ENCODE measurements around the gene FPGT.

FPGT gene

DNA sequence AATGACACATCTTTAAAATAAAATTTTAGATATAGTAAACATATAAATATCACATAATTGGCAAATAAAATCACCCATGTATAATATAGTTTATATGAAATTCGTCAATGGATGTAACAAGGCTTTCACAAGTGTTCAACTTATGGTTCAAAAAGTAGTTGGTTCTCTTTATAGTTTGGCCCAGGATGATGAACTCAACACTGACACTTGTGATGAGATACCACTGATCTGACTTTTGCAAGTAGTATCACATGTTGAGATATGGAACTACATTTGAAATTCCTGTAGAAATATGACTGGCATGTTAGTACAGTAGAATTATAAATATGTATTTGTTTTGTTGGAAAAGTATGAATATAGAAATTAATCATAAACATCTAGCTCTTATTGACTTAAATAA, 39.0 kb downstream of the FPGT start:
- Histone ChIP-seq H3K4me2 (ENCODE audit: low read depth, low read length, poor library complexity, severe bottlenecking) (no peak overlapping the region), H3K36me3 (ENCODE audit: insufficient read depth, low read length) (no peaks in the 10 kb centered on the region), H3F3A (ENCODE audit: low read depth) (no peaks in the 10 kb centered on the region), H3K79me2 (ENCODE audit: insufficient read depth, low read length) (no peaks in the 10 kb centered on the region), H3K4me1 (ENCODE audit: insufficient read depth, low read length, poor library complexity, severe bottlenecking) (no peaks in the 10 kb centered on the region), H3K4me3 (ENCODE audit: low read length, poor library complexity, severe bottlenecking) (no peak overlapping the region), H3K9me3 (ENCODE audit: insufficient read depth, low read depth, low read length) (no peaks in the 10 kb centered on the region), H3K9ac (ENCODE audit: low read depth, low read length, poor library complexity, severe bottlenecking) (no peak overlapping the region), H4K20me1 (ENCODE audit: insufficient read depth, low read length, poor library complexity, severe bottlenecking) (no peaks in the 10 kb centered on the region), H3K27me3 (ENCODE audit: insufficient read depth, low read length, poor library complexity, severe bottlenecking) (no peaks in the 10 kb centered on the region), H3K9me2 (replicated peaks; ENCODE audit: low read depth, low read length) (no peaks in the 10 kb centered on the region), H2AFZ (ENCODE audit: low read length) (no peak overlapping the region)
- no peak for TF ChIP-seq EZH2phosphoT487 (IDR thresholded peaks at IDR 0.05; ENCODE audit: borderline replicate concordance)
- TF ChIP-seq, protein P1, sequence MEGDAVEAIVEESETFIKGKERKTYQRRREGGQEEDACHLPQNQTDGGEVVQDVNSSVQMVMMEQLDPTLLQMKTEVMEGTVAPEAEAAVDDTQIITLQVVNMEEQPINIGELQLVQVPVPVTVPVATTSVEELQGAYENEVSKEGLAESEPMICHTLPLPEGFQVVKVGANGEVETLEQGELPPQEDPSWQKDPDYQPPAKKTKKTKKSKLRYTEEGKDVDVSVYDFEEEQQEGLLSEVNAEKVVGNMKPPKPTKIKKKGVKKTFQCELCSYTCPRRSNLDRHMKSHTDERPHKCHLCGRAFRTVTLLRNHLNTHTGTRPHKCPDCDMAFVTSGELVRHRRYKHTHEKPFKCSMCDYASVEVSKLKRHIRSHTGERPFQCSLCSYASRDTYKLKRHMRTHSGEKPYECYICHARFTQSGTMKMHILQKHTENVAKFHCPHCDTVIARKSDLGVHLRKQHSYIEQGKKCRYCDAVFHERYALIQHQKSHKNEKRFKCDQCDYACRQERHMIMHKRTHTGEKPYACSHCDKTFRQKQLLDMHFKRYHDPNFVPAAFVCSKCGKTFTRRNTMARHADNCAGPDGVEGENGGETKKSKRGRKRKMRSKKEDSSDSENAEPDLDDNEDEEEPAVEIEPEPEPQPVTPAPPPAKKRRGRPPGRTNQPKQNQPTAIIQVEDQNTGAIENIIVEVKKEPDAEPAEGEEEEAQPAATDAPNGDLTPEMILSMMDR (conservative IDR thresholded peaks at IDR 0.05; ENCODE audit: low read length) = no peak

DNA sequence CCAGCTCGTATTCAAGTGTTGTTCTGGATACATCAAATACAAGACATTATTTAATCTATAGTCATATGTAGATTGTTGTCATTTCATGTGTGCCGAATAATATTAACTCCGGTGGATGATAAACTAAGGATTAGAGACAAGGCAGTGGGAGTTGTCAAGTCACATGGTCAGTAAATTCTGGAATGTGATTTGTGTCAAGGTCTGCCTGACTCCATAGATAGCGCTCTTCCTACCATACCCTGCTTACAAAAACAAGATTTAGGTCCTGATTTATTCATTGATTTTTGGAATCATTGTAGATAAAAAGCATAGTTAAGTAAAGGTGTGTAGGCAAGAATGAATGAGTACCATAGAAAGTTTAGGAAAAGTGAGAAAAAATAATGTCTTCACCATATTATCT, 39.7 kb downstream of the FPGT start:
- Histone ChIP-seq H3K79me2 (ENCODE audit: insufficient read depth, low read length) (no peaks in the 10 kb centered on the region), H2AFZ (ENCODE audit: low read length) (no peak overlapping the region), H3K27me3 (ENCODE audit: insufficient read depth, low read length, poor library complexity, severe bottlenecking) (no peaks in the 10 kb centered on the region), H3K9me3 (ENCODE audit: insufficient read depth, low read depth, low read length) (no peaks in the 10 kb centered on the region), H4K20me1 (ENCODE audit: insufficient read depth, low read length, poor library complexity, severe bottlenecking) (no peaks in the 10 kb centered on the region), H3K4me2 (ENCODE audit: low read depth, low read length, poor library complexity, severe bottlenecking) (no peak overlapping the region), H3K9me2 (replicated peaks; ENCODE audit: low read depth, low read length) (no peaks in the 10 kb centered on the region), H3K9ac (ENCODE audit: low read depth, low read length, poor library complexity, severe bottlenecking) (no peak overlapping the region), H3K4me3 (ENCODE audit: low read length, poor library complexity, severe bottlenecking) (no peak overlapping the region), H3F3A (ENCODE audit: low read depth) (no peaks in the 10 kb centered on the region), H3K4me1 (ENCODE audit: insufficient read depth, low read length, poor library complexity, severe bottlenecking) (no peaks in the 10 kb centered on the region), H3K36me3 (ENCODE audit: insufficient read depth, low read length) (no peaks in the 10 kb centered on the region)
- TF ChIP-seq, protein P1 (conservative IDR thresholded peaks at IDR 0.05; ENCODE audit: low read length) = no peak
- no peak for TF ChIP-seq EZH2phosphoT487 (IDR thresholded peaks at IDR 0.05; ENCODE audit: borderline replicate concordance)

DNA sequence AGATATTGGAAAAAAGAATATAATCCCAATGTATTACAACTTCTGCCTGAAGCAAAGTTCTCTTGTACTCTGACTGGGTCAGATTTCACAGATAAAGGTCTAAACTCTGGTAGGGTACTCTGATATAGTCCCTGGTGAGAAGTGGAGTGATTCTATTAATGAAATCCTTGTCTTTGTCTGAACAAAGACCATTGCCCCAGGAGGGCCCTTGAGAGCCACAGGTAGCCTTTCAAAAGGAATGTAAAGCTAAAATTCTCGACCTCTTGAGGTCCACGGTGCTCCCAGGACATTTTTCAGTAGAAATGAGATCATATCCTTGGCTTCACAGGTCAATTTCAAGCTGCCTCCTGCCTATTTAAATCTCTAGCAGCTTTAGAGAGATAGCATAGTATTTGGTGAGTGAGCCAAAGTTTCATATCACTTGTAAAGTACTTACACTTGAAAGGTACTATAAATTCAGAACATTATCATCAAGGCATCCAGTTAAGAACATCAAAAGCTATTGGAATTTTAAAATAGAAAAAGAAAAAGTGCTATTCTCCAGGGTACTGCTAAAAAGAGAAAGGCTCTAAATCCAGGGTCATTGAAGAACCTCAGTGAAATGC, 47.2 kb downstream of the FPGT start:
- H3K4me2 ChIP-seq (ENCODE audit: low read depth, low read length, poor library complexity, severe bottlenecking) = no peak overlapping the region
- TF ChIP-seq EZH2phosphoT487 (IDR thresholded peaks at IDR 0.05; ENCODE audit: borderline replicate concordance) = no peak
- TF ChIP-seq, protein P1 (conservative IDR thresholded peaks at IDR 0.05; ENCODE audit: low read length) = no peak
- no peak overlapping the region for H3K4me3 ChIP-seq (ENCODE audit: low read length, poor library complexity, severe bottlenecking)
- no peaks in the 10 kb centered on the region for H4K20me1 ChIP-seq (ENCODE audit: insufficient read depth, low read length, poor library complexity, severe bottlenecking)
- H3K36me3 ChIP-seq (ENCODE audit: insufficient read depth, low read length) = no peaks in the 10 kb centered on the region
- no peaks in the 10 kb centered on the region for H3K4me1 ChIP-seq (ENCODE audit: insufficient read depth, low read length, poor library complexity, severe bottlenecking)
- no peak overlapping the region for H2AFZ ChIP-seq (ENCODE audit: low read length)
- H3K9me3 ChIP-seq (ENCODE audit: insufficient read depth, low read depth, low read length) = no peaks in the 10 kb centered on the region
- no peaks in the 10 kb centered on the region for H3K79me2 ChIP-seq (ENCODE audit: insufficient read depth, low read length)
- no peaks in the 10 kb centered on the region for H3F3A ChIP-seq (ENCODE audit: low read depth)
- H3K9ac ChIP-seq (ENCODE audit: low read depth, low read length, poor library complexity, severe bottlenecking) = no peak overlapping the region
- no peaks in the 10 kb centered on the region for H3K9me2 ChIP-seq (replicated peaks; ENCODE audit: low read depth, low read length)
- H3K27me3 ChIP-seq (ENCODE audit: insufficient read depth, low read length, poor library complexity, severe bottlenecking) = no peaks in the 10 kb centered on the region

Measured in Loucy (cell line).